ENCODE measurements around the gene WDFY4. TPM values are rescaled to one million over a fixed set of nuclear protein-coding genes. Genes with fewer than 3 reads are reported as not detected.

WDFY4 gene
- total and polyA plus RNA-seq, 2 experiments from 2014 or later: not detected

GRCh38 chr10:48740015-48740707 is 55.5 kb downstream of the WDFY4 start:
- Histone ChIP-seq H3K27me3 (replicated peaks; ENCODE audit: insufficient read depth) (peaks cover 55% of the 10 kb centered on the region), H2AFZ (no peak overlapping the region), H3K9me2 (ENCODE audit: insufficient read depth) (no peaks in the 10 kb centered on the region), H3K4me2 (ENCODE audit: unreplicated experiment) (no peak overlapping the region), H3K4me1 (ENCODE audit: insufficient read depth) (no peaks in the 10 kb centered on the region), H3K4me3 (no peak overlapping the region), H3K79me2 (ENCODE audit: insufficient read depth) (no peaks in the 10 kb centered on the region), H3K9me3 (ENCODE audit: low read depth) (no peaks in the 10 kb centered on the region), H3K9ac (no peak overlapping the region), H3K36me3 (ENCODE audit: low read depth) (no peaks in the 10 kb centered on the region), H4K20me1 (ENCODE audit: insufficient read depth) (no peaks in the 10 kb centered on the region), H3F3A (ENCODE audit: insufficient read depth) (no peaks in the 10 kb centered on the region), H3K27ac (no peak overlapping the region)
- TF ChIP-seq EZH2 (IDR thresholded peaks at IDR 0.05; ENCODE audit: insufficient read depth, poor library complexity, severe bottlenecking) (no peak), EZH2phosphoT487 (IDR thresholded peaks at IDR 0.05; ENCODE audit: insufficient read depth, low read depth) (no peak)
- in situ Hi-C loops (cut with MboI): no loop called here
- DNase-seq: no peak
- WGBS, 2 experiments (ENCODE audit: low coverage in 1 of 2, low lambda C conversion rate in 2 of 2, missing lambda C conversion rate in 2 of 2): 57 to 67% methylated on average over 11 of the region's 11 CpGs

GRCh38 chr10:48740988-48741387 is 56.3 kb downstream of the WDFY4 start:
- no peak overlapping the region for H2AFZ ChIP-seq
- H4K20me1 ChIP-seq (ENCODE audit: insufficient read depth): no peaks in the 10 kb centered on the region
- no peak for DNase-seq
- H3K79me2 ChIP-seq (ENCODE audit: insufficient read depth): no peaks in the 10 kb centered on the region
- TF ChIP-seq EZH2phosphoT487 (IDR thresholded peaks at IDR 0.05; ENCODE audit: insufficient read depth, low read depth) (no peak), EZH2 (IDR thresholded peaks at IDR 0.05; ENCODE audit: insufficient read depth, poor library complexity, severe bottlenecking) (no peak)
- H3K27me3 ChIP-seq (replicated peaks; ENCODE audit: insufficient read depth): peaks cover 48% of the 10 kb centered on the region
- no peak overlapping the region for H3K27ac ChIP-seq
- 33 to 39% methylated on average over 2 of the region's 2 CpGs for WGBS, 2 experiments (ENCODE audit: low coverage in 1 of 2, low lambda C conversion rate in 2 of 2, missing lambda C conversion rate in 2 of 2)
- H3F3A ChIP-seq (ENCODE audit: insufficient read depth): no peaks in the 10 kb centered on the region
- H3K4me2 ChIP-seq (ENCODE audit: unreplicated experiment): no peak overlapping the region
- no peaks in the 10 kb centered on the region for H3K9me3 ChIP-seq (ENCODE audit: low read depth)
- in situ Hi-C loops (cut with MboI): no loop called here
- no peak overlapping the region for H3K4me3 ChIP-seq
- no peaks in the 10 kb centered on the region for H3K9me2 ChIP-seq (ENCODE audit: insufficient read depth)
- H3K4me1 ChIP-seq (ENCODE audit: insufficient read depth): no peaks in the 10 kb centered on the region
- no peak overlapping the region for H3K9ac ChIP-seq
- no peaks in the 10 kb centered on the region for H3K36me3 ChIP-seq (ENCODE audit: low read depth)

DNA sequence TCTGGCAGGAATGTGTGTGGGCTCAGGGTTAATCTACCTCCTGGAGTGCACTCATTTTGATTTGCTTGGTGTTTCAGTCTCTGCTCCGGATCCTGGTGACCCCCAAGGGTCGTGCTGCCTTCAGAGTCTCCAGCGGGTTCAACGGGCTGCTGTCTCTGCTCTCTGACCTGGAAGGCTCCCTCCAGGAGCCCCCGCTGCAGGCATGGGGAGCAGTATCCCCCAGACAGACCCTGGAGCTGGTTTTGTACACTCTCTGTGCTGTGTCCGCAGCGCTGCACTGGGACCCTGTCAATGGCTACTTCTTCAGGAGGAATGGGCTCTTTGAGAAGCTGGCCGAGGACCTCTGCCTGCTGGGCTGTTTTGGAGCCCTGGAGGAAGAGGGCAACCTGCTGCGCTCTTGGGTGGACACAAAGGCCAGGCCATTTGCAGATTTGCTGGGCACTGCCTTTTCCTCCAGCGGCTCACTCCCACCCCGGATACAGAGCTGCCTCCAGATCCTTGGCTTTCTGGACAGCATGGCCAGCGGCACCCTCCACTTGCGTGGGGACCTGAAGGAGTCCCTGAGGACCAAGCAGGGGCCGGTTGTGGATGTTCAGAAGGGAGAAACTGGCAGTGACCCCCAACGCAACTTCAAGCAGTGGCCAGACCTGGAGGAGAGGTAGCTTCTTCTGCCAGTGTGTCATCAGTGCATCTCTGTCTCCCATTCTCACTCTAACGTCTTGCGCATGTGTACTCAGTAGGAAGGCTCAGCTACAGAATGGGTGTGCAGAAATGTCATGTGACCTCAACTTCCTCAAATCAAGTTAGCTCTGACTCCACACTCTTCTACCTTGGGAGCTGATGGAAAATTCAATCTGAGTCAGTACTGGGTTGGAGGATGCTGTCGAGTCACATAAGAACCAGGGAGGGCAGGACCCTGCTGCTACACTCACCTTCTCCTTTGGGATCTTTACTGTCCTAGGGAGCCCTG is 58.5 kb downstream of the WDFY4 start:
- no peaks in the 10 kb centered on the region for H3K79me2 ChIP-seq (ENCODE audit: insufficient read depth)
- WGBS, 2 experiments (ENCODE audit: low coverage in 1 of 2, low lambda C conversion rate in 2 of 2, missing lambda C conversion rate in 2 of 2): 69 to 73% methylated on average over 18 of the region's 18 CpGs
- no peaks in the 10 kb centered on the region for H3K9me3 ChIP-seq (ENCODE audit: low read depth)
- no peak overlapping the region for H3K4me2 ChIP-seq (ENCODE audit: unreplicated experiment)
- H3K27ac ChIP-seq: no peak overlapping the region
- TF ChIP-seq EZH2 (IDR thresholded peaks at IDR 0.05; ENCODE audit: insufficient read depth, poor library complexity, severe bottlenecking) (no peak), EZH2phosphoT487 (IDR thresholded peaks at IDR 0.05; ENCODE audit: insufficient read depth, low read depth) (no peak)
- H3F3A ChIP-seq (ENCODE audit: insufficient read depth): no peaks in the 10 kb centered on the region
- no peaks in the 10 kb centered on the region for H4K20me1 ChIP-seq (ENCODE audit: insufficient read depth)
- H3K4me3 ChIP-seq: no peak overlapping the region
- no peak overlapping the region for H3K9ac ChIP-seq
- no peak for DNase-seq
- no peak overlapping the region for H2AFZ ChIP-seq
- H3K27me3 ChIP-seq (replicated peaks; ENCODE audit: insufficient read depth): peaks cover 43% of the 10 kb centered on the region
- H3K9me2 ChIP-seq (ENCODE audit: insufficient read depth): no peaks in the 10 kb centered on the region
- in situ Hi-C loops (cut with MboI): no loop called here
- H3K4me1 ChIP-seq (ENCODE audit: insufficient read depth): no peaks in the 10 kb centered on the region
- no peaks in the 10 kb centered on the region for H3K36me3 ChIP-seq (ENCODE audit: low read depth)

GRCh38 chr10:48744587-48744986 is 59.9 kb downstream of the WDFY4 start:
- no peak overlapping the region for H2AFZ ChIP-seq
- H3K27ac ChIP-seq: no peak overlapping the region
- no peak overlapping the region for H3K9ac ChIP-seq
- no peak overlapping the region for H3K4me2 ChIP-seq (ENCODE audit: unreplicated experiment)
- no peaks in the 10 kb centered on the region for H3K9me2 ChIP-seq (ENCODE audit: insufficient read depth)
- H3K36me3 ChIP-seq (ENCODE audit: low read depth): no peaks in the 10 kb centered on the region
- H3K4me1 ChIP-seq (ENCODE audit: insufficient read depth): no peaks in the 10 kb centered on the region
- TF ChIP-seq EZH2phosphoT487 (IDR thresholded peaks at IDR 0.05; ENCODE audit: insufficient read depth, low read depth): no peak
- TF ChIP-seq EZH2 (IDR thresholded peaks at IDR 0.05; ENCODE audit: insufficient read depth, poor library complexity, severe bottlenecking): no peak
- H3K4me3 ChIP-seq: no peak overlapping the region
- no peaks in the 10 kb centered on the region for H3K79me2 ChIP-seq (ENCODE audit: insufficient read depth)
- in situ Hi-C loops (cut with MboI): no loop called here
- H3F3A ChIP-seq (ENCODE audit: insufficient read depth): no peaks in the 10 kb centered on the region
- no peak for DNase-seq
- H3K27me3 ChIP-seq (replicated peaks; ENCODE audit: insufficient read depth): peaks cover 33% of the 10 kb centered on the region
- H4K20me1 ChIP-seq (ENCODE audit: insufficient read depth): no peaks in the 10 kb centered on the region
- WGBS, 2 experiments (ENCODE audit: low coverage in 1 of 2, low lambda C conversion rate in 2 of 2, missing lambda C conversion rate in 2 of 2): 78 to 82% methylated on average over 6 of the region's 6 CpGs
- no peaks in the 10 kb centered on the region for H3K9me3 ChIP-seq (ENCODE audit: low read depth)
